H1 (cell line): ENCODE data around the gene RPS29. TPM values are rescaled to one million over a fixed set of nuclear protein-coding genes. Genes with fewer than 3 reads are reported as not detected.

Source experiments
- CTCF ChIA-PET: fragments of 300-600 bp; sonication (Branson Sonifier 250); formaldehyde crosslinking; loops from one replicate; lab custom pipeline; 2021; ENCODE audit not compliant: partially characterized antibody; lab: Charles Lee
- POLR2A ChIA-PET: fragments of 300-600 bp; sonication (Branson Sonifier 250); formaldehyde crosslinking; loops from one replicate; lab custom pipeline; 2021; ENCODE audit warnings: inconsistent platforms; ENCODE audit not compliant: partially characterized antibody; lab: Charles Lee
- DNase-seq, 2 experiments: peaks; one replicate each; pipeline versions ENCODE4 v3.0.0 to v3.0.0-alpha.2; 2010 to 2022; ENCODE audit warnings: low spot score in 2 of 2, low read depth in 1 of 2, mixed read lengths in 1 of 2
- FAIRE-seq: peaks from 2 replicates; lab custom pipeline; 2011; peaks lifted over from hg19 to GRCh38; lab: Jason Lieb, UNC
- H2AFZ ChIP-seq: 2 replicates; pipeline ENCODE4 v1.8.1; 2012; ENCODE audit warnings: low read length, inconsistent platforms
- H2AK5ac ChIP-seq: 2 replicates; pipeline ENCODE4 v1.6.1; 2013; ENCODE audit warnings: low read depth, low read length
- H2BK120ac ChIP-seq: replicated peaks from 2 replicates; pipeline ENCODE3; 2013; ENCODE audit warnings: low read depth, low read length, inconsistent platforms
- H2BK12ac ChIP-seq: 2 replicates; pipeline ENCODE4 v1.6.1; 2013; ENCODE audit warnings: low read depth, low read length
- H2BK15ac ChIP-seq: 2 replicates; pipeline ENCODE4 v1.6.1; 2013; ENCODE audit warnings: low read length
- H2BK20ac ChIP-seq: 2 replicates; pipeline ENCODE4 v1.6.1; 2013; ENCODE audit warnings: low read length
- H2BK5ac ChIP-seq: 2 replicates; pipeline ENCODE4 v1.6.1; 2013; ENCODE audit warnings: low read depth, low read length
- H3K14ac ChIP-seq: 2 replicates; pipeline ENCODE4 v1.6.1; 2013; ENCODE audit warnings: inconsistent platforms; ENCODE audit not compliant: insufficient read length
- H3K18ac ChIP-seq: 2 replicates; pipeline ENCODE4 v1.6.1; 2013; ENCODE audit warnings: low read length; ENCODE audit errors: extremely low read depth
- H3K23ac ChIP-seq: 2 replicates; pipeline ENCODE4 v1.6.1; 2013; ENCODE audit warnings: inconsistent platforms; ENCODE audit not compliant: insufficient read length
- H3K23me2 ChIP-seq: 2 replicates; pipeline ENCODE4 v1.6.1; 2013; ENCODE audit warnings: low read depth, low read length
- H3K27ac ChIP-seq: 2 replicates; pipeline ENCODE4 v1.6.1; 2011; ENCODE audit warnings: low read depth, low read length, inconsistent platforms
- H3K27me3 ChIP-seq, 4 experiments: replicated peaks in 1 of 4; 1 replicate in 1 of 4; 2 replicates in 3 of 4; pipeline versions ENCODE4 v1.6.1 to v1.8.1; 2011 to 2013; ENCODE audit warnings: low read length in 3 of 4, mild to moderate bottlenecking in 3 of 4, inconsistent platforms in 2 of 4, mixed read lengths in 2 of 4, moderate library complexity in 1 of 4; ENCODE audit not compliant: control insufficient read depth in 3 of 4, insufficient read depth in 3 of 4; ENCODE audit errors: extremely low read depth in 1 of 4
- H3K36me3 ChIP-seq, 4 experiments: 2 replicates each; pipeline versions ENCODE4 v1.6.1 to v1.8.1; 2011 to 2013; ENCODE audit warnings: mild to moderate bottlenecking in 4 of 4, low read length in 3 of 4, moderate library complexity in 2 of 4, control low read depth in 1 of 4, inconsistent platforms in 1 of 4; ENCODE audit not compliant: insufficient read depth in 4 of 4, control insufficient read depth in 2 of 4
- H3K4ac ChIP-seq: replicated peaks from 2 replicates; pipeline ENCODE3; 2013; ENCODE audit warnings: low read length, low read depth, mixed read lengths, inconsistent platforms; ENCODE audit not compliant: insufficient read length
- H3K4me1 ChIP-seq, 4 experiments: replicated peaks in 1 of 4; 1 replicate in 1 of 4; 2 replicates in 3 of 4; pipeline versions ENCODE4 v1.6.1 to v1.8.1; 2011 to 2013; ENCODE audit warnings: low read length in 3 of 4, inconsistent platforms in 2 of 4, mixed read lengths in 1 of 4; ENCODE audit not compliant: insufficient read depth in 4 of 4, control insufficient read depth in 3 of 4
- H3K4me2 ChIP-seq, 2 experiments: 2 replicates each; pipeline versions ENCODE4 v1.6.1 to v1.8.1; 2011 to 2013; ENCODE audit warnings: low read depth in 2 of 2, low read length in 2 of 2, control low read depth in 1 of 2, inconsistent platforms in 1 of 2, mild to moderate bottlenecking in 1 of 2; ENCODE audit not compliant: insufficient read depth in 1 of 2
- H3K4me3 ChIP-seq, 4 experiments: fragments of 200-600, 300-600 bp in 1 of 4; sonication (generic), shearing (Covaris generic), sonication (Bioruptor Twin) in 1 of 4; 2 replicates each; pipeline versions ENCODE4 v1.5.1 to v1.8.1; 2011 to 2016; ENCODE audit warnings: low read length in 4 of 4, low read depth in 3 of 4, control low read depth in 2 of 4, inconsistent platforms in 2 of 4, mild to moderate bottlenecking in 2 of 4, mixed read lengths in 1 of 4, moderate library complexity in 1 of 4; ENCODE audit not compliant: insufficient read depth in 2 of 4; ENCODE audit errors: extremely low read depth in 1 of 4
- H3K56ac ChIP-seq: replicated peaks from 2 replicates; pipeline ENCODE3; 2013; ENCODE audit warnings: low read depth, mild to moderate bottlenecking, mixed read lengths, low read length, inconsistent platforms; ENCODE audit not compliant: insufficient read length
- H3K79me1 ChIP-seq: 2 replicates; pipeline ENCODE4 v1.6.1; 2013; ENCODE audit warnings: low read depth, low read length, control low read depth
- H3K79me2 ChIP-seq, 2 experiments: 2 replicates each; pipeline versions ENCODE4 v1.6.1 to v1.8.1; 2012 to 2013; ENCODE audit warnings: low read length in 2 of 2, mild to moderate bottlenecking in 2 of 2, inconsistent platforms in 1 of 2; ENCODE audit not compliant: insufficient read depth in 2 of 2, control insufficient read depth in 1 of 2
- H3K9ac ChIP-seq, 4 experiments: replicated peaks in 1 of 4; 1 replicate in 1 of 4; 2 replicates in 3 of 4; pipeline versions ENCODE4 v1.6.1 to v1.8.1; 2011 to 2013; ENCODE audit warnings: low read depth in 3 of 4, low read length in 3 of 4, control low read depth in 2 of 4, mild to moderate bottlenecking in 2 of 4, moderate library complexity in 2 of 4, inconsistent platforms in 1 of 4; ENCODE audit errors: extremely low read depth in 1 of 4
- H3K9me3 ChIP-seq, 2 experiments: 2 replicates each; pipeline versions ENCODE4 v1.6.1 to v1.8.1; 2012 to 2013; ENCODE audit warnings: mild to moderate bottlenecking in 2 of 2, moderate library complexity in 2 of 2, control low read depth in 1 of 2, inconsistent platforms in 1 of 2, low read depth in 1 of 2, low read length in 1 of 2, mixed read lengths in 1 of 2; ENCODE audit not compliant: insufficient read depth in 2 of 2
- H4K20me1 ChIP-seq, 2 experiments: replicated peaks in 1 of 2; 2 replicates each; pipeline versions ENCODE3 to v1.8.1; 2011 to 2013; ENCODE audit warnings: inconsistent platforms in 2 of 2, low read length in 2 of 2, mild to moderate bottlenecking in 1 of 2; ENCODE audit not compliant: insufficient read depth in 2 of 2, control insufficient read depth in 1 of 2
- H4K5ac ChIP-seq: 2 replicates; pipeline ENCODE4 v1.6.1; 2013; ENCODE audit warnings: low read length, low read depth, mixed read lengths, inconsistent platforms; ENCODE audit not compliant: insufficient read length
- H4K8ac ChIP-seq: 2 replicates; pipeline ENCODE4 v1.8.0; 2013; ENCODE audit warnings: mild to moderate bottlenecking, moderate library complexity, low read length, inconsistent platforms; ENCODE audit not compliant: insufficient read depth; ENCODE audit errors: extremely low read depth
- H4K91ac ChIP-seq: replicated peaks from 2 replicates; pipeline ENCODE3; 2013; ENCODE audit warnings: low read length, mixed read lengths, inconsistent platforms; ENCODE audit not compliant: insufficient read length
- KDM4A ChIP-seq: IDR thresholded peaks from one replicate; pipeline ENCODE4 v1.7.1; 2012; ENCODE audit warnings: low read depth, mild to moderate bottlenecking, moderate library complexity, low read length, inconsistent platforms; ENCODE audit not compliant: severe bottlenecking
- TBP ChIP-seq: IDR thresholded peaks from 2 replicates; pipeline ENCODE4 v1.6.1; 2011; ENCODE audit warnings: low read depth, low read length, improper control_type of control experiment
- WGBS, 2 experiments: shearing (Covaris generic) in 1 of 2; methylation state at CpG; one replicate each; pipeline versions ENCODE4 v1.1.6 to v1.1.7; 2013 to 2015; ENCODE audit warnings: low lambda C conversion rate in 2 of 2, mixed read lengths in 2 of 2, inconsistent platforms in 1 of 2, low coverage in 1 of 2, missing lambda C conversion rate in 1 of 2; ENCODE audit not compliant: insufficient replicate concordance in 2 of 2, insufficient coverage in 1 of 2, insufficient read length in 1 of 2; ENCODE audit errors: extremely low coverage in 1 of 2, missing lambda C conversion rate in 1 of 2; 5-methylcytosine and 5-hydroxymethylcytosine counted together
- polyA plus RNA-seq, 7 experiments: library from polyadenylated mRNA; depleted of rRNA in 3 of 7; stranded (reverse) in 5 of 7; unstranded in 2 of 7; fragments of >200 nt in 5 of 7; fragments of 200-250 nt in 2 of 7; gene quantifications; 1 replicate in 5 of 7; 2 replicates in 1 of 7; 4 replicates in 1 of 7; pipeline versions ENCODE4 v1.2.1 to v1.2.3, GENCODE V29; 2011 to 2013; ENCODE audit warnings: missing spikeins in 2 of 7, mixed read lengths in 2 of 7
- total RNA-seq: library from RNA; stranded (reverse); fragmentation: NEBNext Ultra II Directional; extraction: Animal tissue kit (Norgen Biotek cat#: 25700); gene quantifications from 2 replicates; pipeline ENCODE4 v1.2.1, GENCODE V29; 2021
- TF ChIP-seq, protein P1 (sequence below), 3 experiments: IDR thresholded peaks; 1 replicate in 2 of 3; 2 replicates in 1 of 3; pipeline versions ENCODE4 v1.5.1 to v1.6.1; 2011; ENCODE audit warnings: low read length in 3 of 3, mild to moderate bottlenecking in 3 of 3, inconsistent platforms in 2 of 3, low read depth in 1 of 3, moderate library complexity in 1 of 3; ENCODE audit not compliant: insufficient read depth in 1 of 3; ENCODE audit errors: control extremely low read depth in 1 of 3

RPS29 gene
- total and polyA plus RNA-seq, 2 of the 8 experiments (the other 6 are each of a cell fraction or from before 2014, with no cell fraction given): 2,193 to 23,165 TPM

DNA sequence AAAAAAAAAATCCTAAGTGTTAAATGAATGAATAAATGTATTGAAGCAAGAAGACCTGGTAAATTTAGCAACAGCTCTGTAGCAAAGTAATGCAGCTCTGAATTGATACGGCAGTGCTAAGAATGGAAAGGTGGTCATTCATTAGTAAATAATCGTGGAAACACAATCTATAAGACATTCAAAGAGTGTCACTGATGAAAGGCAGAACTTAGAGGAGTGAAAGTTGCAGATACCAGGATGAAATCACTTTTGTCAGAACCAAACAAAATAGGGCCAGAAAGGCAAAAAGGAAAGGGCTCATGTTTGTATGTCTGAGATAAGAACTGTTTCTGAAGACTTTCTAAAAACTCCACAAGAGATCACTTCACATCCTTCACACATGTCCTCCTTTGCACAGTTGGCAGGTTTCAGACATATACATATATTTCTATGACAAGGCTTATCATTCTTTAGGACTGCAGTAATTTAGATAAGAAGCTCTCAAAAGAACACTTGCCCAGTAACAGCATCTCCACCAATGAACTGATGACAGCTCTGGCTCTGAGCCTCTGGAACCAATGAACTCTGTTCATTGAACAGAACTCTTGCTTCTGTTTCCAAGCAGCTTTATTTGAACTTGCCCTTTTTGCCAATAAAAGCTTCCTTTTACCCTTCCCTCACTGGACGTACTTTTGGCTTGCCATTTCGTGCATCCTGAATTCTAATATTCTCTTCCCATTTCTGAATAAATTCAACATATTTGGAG, 8.3 kb upstream of the RPS29 start:
- FAIRE-seq: no peak

More for the DNA sequence above, 8.3 kb upstream of the RPS29 start:
- H4K20me1 ChIP-seq: no peaks in the 10 kb centered on the region
- H3K4me2 ChIP-seq: no peak overlapping the region
- no peak overlapping the region for H3K9ac ChIP-seq
- no peak overlapping the region for H3K56ac ChIP-seq
- no peak overlapping the region for H2BK120ac ChIP-seq
- no peak overlapping the region for H2AFZ ChIP-seq
- no peaks in the 10 kb centered on the region for H3K4me1 ChIP-seq
- H2BK15ac ChIP-seq: no peak overlapping the region
- H4K91ac ChIP-seq: no peak overlapping the region
- no peak overlapping the region for H2BK5ac ChIP-seq
- ChIA-PET POLR2A (interaction anchor here (0.7 to 7.4 kb wide), 3 partner anchors 9 to 26 kb away, joined by 3 to 169 read pairs (median 13); partner anchors contain the start of genes MGAT2, RPL36AL and RPS29), CTCF (interaction anchor here (0.5 kb wide), 1 partner anchor 524 kb away, joined by 4 read pairs; no protein-coding TSS in a partner anchor)
- no peak for DNase-seq
- H3K14ac ChIP-seq: no peak overlapping the region
- H3K18ac ChIP-seq: no peak overlapping the region
- no peaks in the 10 kb centered on the region for H3K9me3 ChIP-seq
- no peaks in the 10 kb centered on the region for H3K36me3 ChIP-seq
- no peak overlapping the region for H4K5ac ChIP-seq
- no peak overlapping the region for H3K4me3 ChIP-seq
- no peak overlapping the region for H2BK20ac ChIP-seq
- no peak for TF ChIP-seq TBP
- TF ChIP-seq, protein P1, sequence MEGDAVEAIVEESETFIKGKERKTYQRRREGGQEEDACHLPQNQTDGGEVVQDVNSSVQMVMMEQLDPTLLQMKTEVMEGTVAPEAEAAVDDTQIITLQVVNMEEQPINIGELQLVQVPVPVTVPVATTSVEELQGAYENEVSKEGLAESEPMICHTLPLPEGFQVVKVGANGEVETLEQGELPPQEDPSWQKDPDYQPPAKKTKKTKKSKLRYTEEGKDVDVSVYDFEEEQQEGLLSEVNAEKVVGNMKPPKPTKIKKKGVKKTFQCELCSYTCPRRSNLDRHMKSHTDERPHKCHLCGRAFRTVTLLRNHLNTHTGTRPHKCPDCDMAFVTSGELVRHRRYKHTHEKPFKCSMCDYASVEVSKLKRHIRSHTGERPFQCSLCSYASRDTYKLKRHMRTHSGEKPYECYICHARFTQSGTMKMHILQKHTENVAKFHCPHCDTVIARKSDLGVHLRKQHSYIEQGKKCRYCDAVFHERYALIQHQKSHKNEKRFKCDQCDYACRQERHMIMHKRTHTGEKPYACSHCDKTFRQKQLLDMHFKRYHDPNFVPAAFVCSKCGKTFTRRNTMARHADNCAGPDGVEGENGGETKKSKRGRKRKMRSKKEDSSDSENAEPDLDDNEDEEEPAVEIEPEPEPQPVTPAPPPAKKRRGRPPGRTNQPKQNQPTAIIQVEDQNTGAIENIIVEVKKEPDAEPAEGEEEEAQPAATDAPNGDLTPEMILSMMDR (IDR thresholded peaks at IDR 0.05; ENCODE audit: control extremely low read depth in 1 of 3, insufficient read depth in 1 of 3, low read depth in 1 of 3, low read length in 3 of 3): no peak
- no peak for TF ChIP-seq KDM4A
- H3K4ac ChIP-seq: no peak overlapping the region
- H3K23ac ChIP-seq: no peak overlapping the region
- peaks cover 0 to 9% of the 10 kb centered on the region in 2 experiments; a peak in 2 of 4 replicates for H3K79me2 ChIP-seq
- H2AK5ac ChIP-seq: no peak overlapping the region
- no peak overlapping the region for H4K8ac ChIP-seq
- no peak overlapping the region for H3K27ac ChIP-seq
- H2BK12ac ChIP-seq: no peak overlapping the region
- H3K27me3 ChIP-seq: no peaks in the 10 kb centered on the region
- WGBS, 2 experiments: 88% methylated on average over 4 of the region's 4 CpGs; no CpG with 5 or more reads in 1 of the 2 experiments
- no peaks in the 10 kb centered on the region; the same call in 1 of the 2 replicates for H3K79me1 ChIP-seq
- no peaks in the 10 kb centered on the region; the same call in 1 of the 2 replicates for H3K23me2 ChIP-seq
